Hepatocyte (in vitro differentiated cells): ENCODE measurements around the gene TOX2.

Experiments used
- CTCF ChIP-seq: fragments of 200-600 bp; sonication (generic); IDR thresholded peaks from 2 replicates; pipeline ENCODE4 v1.5.1; 2016; ENCODE audit warnings: antibody characterized with exemption, mild to moderate bottlenecking; ENCODE audit not compliant: poor library complexity
- EZH2 ChIP-seq: fragments of 200-600 bp; sonication (generic); IDR thresholded peaks from 2 replicates; pipeline ENCODE4 v1.6.1; 2016; ENCODE audit warnings: antibody characterized with exemption, mild to moderate bottlenecking, borderline replicate concordance
- EZH2phosphoT487 ChIP-seq: fragments of 200-600 bp; sonication (generic); IDR thresholded peaks from one replicate; pipeline ENCODE4 v1.6.1; 2018; ENCODE audit warnings: antibody characterized with exemption, mild to moderate bottlenecking, low read depth, moderate library complexity; ENCODE audit not compliant: unreplicated experiment, severe bottlenecking

GRCh38 chr20:44017211-44017610 lies 102.6 kb downstream of the TOX2 start:
- TF ChIP-seq CTCF (no peak), EZH2 (no peak), EZH2phosphoT487 (no peak)
